Activated naive CD4-positive, alpha-beta T cell treated with anti-CD3 and anti-CD28 coated beads for 36 hours (primary cell): Measurements from ENCODE around the gene ANP32A. TPM values are rescaled to one million over a fixed set of nuclear protein-coding genes. Genes with fewer than 3 reads are reported as not detected.

Experiments used
- CTCF ChIA-PET: fragments of 350-600 bp; sonication (Branson Sonifier 250); formaldehyde crosslinking; loops from one replicate; lab custom pipeline; 2021; ENCODE audit warnings: antibody characterized with exemption; lab: Charles Lee
- DNase-seq: peaks from one replicate; pipeline ENCODE4 v3.0.0-alpha.2; 2020
- H3K27ac Mint-ChIP-seq: one replicate; pipeline ENCODE4 v1.8.0; 2021; ENCODE audit warnings: mild to moderate bottlenecking, mixed read lengths
- H3K27me3 Mint-ChIP-seq: one replicate; pipeline ENCODE4 v1.8.0; 2021; ENCODE audit warnings: low read depth, mixed read lengths
- H3K36me3 Mint-ChIP-seq: one replicate; pipeline ENCODE4 v1.8.0; 2021; ENCODE audit warnings: low read depth, mixed read lengths
- H3K4me1 Mint-ChIP-seq: one replicate; pipeline ENCODE4 v1.8.0; 2021; ENCODE audit warnings: low read depth, mixed read lengths
- H3K4me3 Mint-ChIP-seq: one replicate; pipeline ENCODE4 v1.8.0; 2021; ENCODE audit warnings: mild to moderate bottlenecking, moderate library complexity, mixed read lengths
- H3K9me3 Mint-ChIP-seq: one replicate; pipeline ENCODE4 v1.8.0; 2021; ENCODE audit warnings: mixed read lengths
- intact Hi-C: fragments of 100-400 bp; cut with micrococcal nuclease; formaldehyde crosslinking; loops from one replicate; pipeline ENCODE4 v1.15.1; 2023
- total RNA-seq, 2 experiments: library from RNA; stranded (reverse); gene quantifications; one replicate each; pipeline ENCODE4 v1.2.3, GENCODE V29; 2021

Gene ANP32A
- total RNA-seq, 2 experiments from 2014 or later = 216 to 245 TPM

GRCh38 chr15:68842958-68843357, 22.3 kb upstream of the ANP32A start:
- CTCF ChIA-PET = interaction anchor here (1.0 kb wide), 1 partner anchor 33 kb away, joined by 3 read pairs; no protein-coding TSS in a partner anchor
- H3K36me3 Mint-ChIP-seq = no peaks in the 10 kb centered on the region
- intact Hi-C loops = no loop called here
- H3K4me3 Mint-ChIP-seq = no peak overlapping the region
- DNase-seq = no peak
- H3K9me3 Mint-ChIP-seq = no peaks in the 10 kb centered on the region
- H3K27ac Mint-ChIP-seq = no peak overlapping the region
- H3K27me3 Mint-ChIP-seq = peaks cover 48% of the 10 kb centered on the region
- peaks cover 9% of the 10 kb centered on the region for H3K4me1 Mint-ChIP-seq

- H3K4me3 Mint-ChIP-seq = no peak overlapping the region
- intact Hi-C loops = no loop called here
These were observed 13.7 kb upstream of the ANP32A start for GRCh38 chr15:68834346-68834745.

GRCh38 chr15:68833700-68834331, 13.1 kb upstream of the ANP32A start:
- peak; percentile 34 for DNase-seq

More at GRCh38 chr15:68834346-68834745, 13.7 kb upstream of the ANP32A start:
- peaks cover 12% of the 10 kb centered on the region for H3K9me3 Mint-ChIP-seq
- H3K27me3 Mint-ChIP-seq = peaks cover 2% of the 10 kb centered on the region
- DNase-seq = no peak
- CTCF ChIA-PET = interaction anchor here (1.3 to 2.1 kb wide), 2 partner anchors 160 to 274 kb away, joined by 3 to 5 read pairs; no protein-coding TSS in a partner anchor
- peaks cover 19% of the 10 kb centered on the region for H3K4me1 Mint-ChIP-seq
- peaks cover 3% of the 10 kb centered on the region for H3K36me3 Mint-ChIP-seq
- peak overlapping the region; percentile 50 for H3K27ac Mint-ChIP-seq

DNA sequence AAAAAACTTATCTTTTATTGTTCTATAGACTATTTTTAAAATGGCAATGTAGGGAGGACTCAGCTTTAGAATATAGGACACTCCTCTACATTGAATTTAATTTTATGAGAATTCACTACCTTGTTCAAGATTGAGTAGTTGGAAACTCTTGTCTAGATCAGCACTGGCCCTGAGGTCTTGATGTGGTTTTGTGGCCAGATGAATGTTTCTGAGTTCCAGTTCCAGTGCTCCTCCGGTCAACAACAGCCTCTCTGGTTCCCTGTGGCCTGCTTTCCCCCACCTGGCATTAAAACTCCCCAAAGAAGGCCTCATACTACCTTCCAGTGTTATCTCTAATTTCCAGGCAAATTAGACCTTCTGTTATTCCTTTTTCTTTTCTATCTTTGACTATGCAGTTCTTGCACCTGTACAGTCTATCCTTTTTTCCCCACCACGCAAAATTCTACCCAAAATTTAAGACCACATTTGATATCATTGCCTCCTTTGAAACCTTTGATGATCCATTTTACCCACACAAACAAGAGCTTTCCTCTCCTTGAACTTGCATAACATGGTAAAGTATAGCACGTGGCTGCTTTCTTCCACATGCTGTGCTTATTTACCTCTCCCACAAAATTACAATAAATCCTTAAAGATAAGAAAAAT, 9.6 kb upstream of the ANP32A start:
- intact Hi-C loops = no loop called here
- CTCF ChIA-PET = interaction anchor here (1.7 kb wide), 1 partner anchor 50 kb away, joined by 3 read pairs; no protein-coding TSS in a partner anchor
- Mint-ChIP-seq H3K36me3 (no peaks in the 10 kb centered on the region), H3K27ac (no peak overlapping the region), H3K27me3 (no peaks in the 10 kb centered on the region), H3K9me3 (no peaks in the 10 kb centered on the region), H3K4me1 (peaks cover 22% of the 10 kb centered on the region), H3K4me3 (no peak overlapping the region)
- peak; percentile 26 for DNase-seq

More at GRCh38 chr15:68833700-68834331, 13.1 kb upstream of the ANP32A start:
- intact Hi-C loops = no loop called here
- Mint-ChIP-seq H3K4me3 (no peak overlapping the region), H3K4me1 (peaks cover 22% of the 10 kb centered on the region), H3K36me3 (peaks cover 3% of the 10 kb centered on the region), H3K27ac (no peak overlapping the region), H3K27me3 (peaks cover 1% of the 10 kb centered on the region), H3K9me3 (peaks cover 12% of the 10 kb centered on the region)
- CTCF ChIA-PET = interaction anchor here (1.3 to 2.1 kb wide), 2 partner anchors 160 to 274 kb away, joined by 3 to 5 read pairs; no protein-coding TSS in a partner anchor

DNA sequence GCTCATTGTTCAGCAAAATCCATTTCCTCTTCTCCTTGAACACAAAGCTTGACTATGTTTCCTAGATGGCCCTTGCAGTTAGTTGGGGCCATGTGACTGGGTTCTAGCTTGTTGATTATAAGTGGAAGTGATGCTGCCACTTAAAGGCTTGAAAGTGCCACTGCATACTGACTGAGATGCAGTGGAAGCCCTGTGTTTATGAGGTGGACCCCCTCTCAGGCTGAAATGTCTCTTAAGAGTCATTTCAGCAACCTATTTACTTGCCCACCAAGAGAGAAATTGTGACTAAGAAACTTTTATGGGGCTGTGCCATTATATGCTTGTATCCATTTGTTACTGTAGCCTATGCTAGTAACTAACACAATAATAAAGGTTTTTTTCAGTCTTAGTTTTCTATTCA, 8.4 kb upstream of the ANP32A start:
- CTCF ChIA-PET = interaction anchor here (0.6 to 2.7 kb wide), 17 partner anchors 13 to 531 kb away, joined by 3 to 19 read pairs (median 3); no protein-coding TSS in a partner anchor
- Mint-ChIP-seq H3K36me3 (no peaks in the 10 kb centered on the region), H3K4me1 (peaks cover 18% of the 10 kb centered on the region), H3K27me3 (no peaks in the 10 kb centered on the region), H3K9me3 (no peaks in the 10 kb centered on the region), H3K27ac (no peak overlapping the region), H3K4me3 (no peak overlapping the region)
- DNase-seq = peak; percentile 47
- intact Hi-C loops = loop anchor here (1.0 to 2.0 kb wide), 3 partner anchors 46 to 99 kb away; no protein-coding TSS in a partner anchor

GRCh38 chr15:68823561-68823960, 2.9 kb upstream of the ANP32A start:
- Mint-ChIP-seq H3K4me3 (no peak overlapping the region), H3K27ac (no peak overlapping the region), H3K4me1 (peaks cover 15% of the 10 kb centered on the region), H3K27me3 (no peaks in the 10 kb centered on the region), H3K9me3 (no peaks in the 10 kb centered on the region), H3K36me3 (peaks cover 8% of the 10 kb centered on the region)
- CTCF ChIA-PET = interaction anchor here (0.6 to 1.0 kb wide), 2 partner anchors 9 to 61 kb away, joined by 4 read pairs; no protein-coding TSS in a partner anchor
- intact Hi-C loops = no loop called here
- no peak for DNase-seq

DNA sequence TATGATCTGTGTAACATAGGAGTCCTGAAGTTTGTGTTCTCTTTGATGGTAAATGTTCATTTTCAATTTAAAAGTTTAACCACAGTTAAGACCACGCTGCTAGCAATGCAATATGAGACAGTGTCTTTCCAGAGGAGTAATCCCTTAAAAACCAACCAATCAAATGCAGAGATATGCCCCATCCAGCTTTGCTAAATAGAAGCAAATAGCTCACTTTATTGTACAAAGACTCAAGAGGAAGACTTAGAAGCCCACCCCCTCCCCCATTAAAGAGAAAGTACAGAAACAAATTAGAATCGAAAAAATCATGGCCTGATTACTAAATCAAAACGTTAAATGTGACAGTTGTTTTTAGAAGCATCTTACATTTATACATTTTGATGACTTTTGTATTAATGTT, 2.1 kb upstream of the ANP32A start:
- Mint-ChIP-seq H3K4me1 (peaks cover 15% of the 10 kb centered on the region), H3K9me3 (no peaks in the 10 kb centered on the region), H3K27me3 (no peaks in the 10 kb centered on the region), H3K27ac (no peak overlapping the region), H3K36me3 (peaks cover 8% of the 10 kb centered on the region), H3K4me3 (no peak overlapping the region)
- intact Hi-C loops = no loop called here
- CTCF ChIA-PET = no interaction called here
- no peak for DNase-seq

DNA sequence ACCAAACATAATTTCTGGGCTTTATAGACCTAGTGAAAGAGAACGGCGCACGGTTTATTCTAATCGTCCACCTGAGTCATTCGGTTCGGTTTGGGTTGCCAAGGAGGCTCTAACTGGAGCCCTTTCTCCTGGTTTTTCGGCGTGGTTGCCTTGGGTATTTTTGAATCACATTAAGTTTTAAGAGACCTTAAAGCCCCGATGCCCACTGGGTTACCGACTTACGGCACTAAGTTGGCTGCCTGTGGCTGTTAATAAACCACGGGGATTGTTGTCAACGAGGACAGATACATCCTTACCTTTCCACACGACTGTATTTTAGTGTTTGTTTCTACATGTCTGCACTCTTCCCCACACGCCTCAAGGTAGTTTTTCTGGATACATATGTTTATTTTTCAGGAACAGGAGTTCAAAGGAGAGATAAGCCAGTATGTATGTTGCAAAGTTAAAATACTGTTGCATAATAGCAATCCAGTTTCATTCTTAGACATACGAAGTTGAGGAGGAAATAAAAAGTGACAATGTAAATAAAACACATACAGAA, 1.2 kb upstream of the ANP32A start:
- CTCF ChIA-PET = no interaction called here
- H3K9me3 Mint-ChIP-seq = no peaks in the 10 kb centered on the region
- peak overlapping the region; percentile 75 for H3K27ac Mint-ChIP-seq
- peak; percentile 46 for DNase-seq
- peaks cover 12% of the 10 kb centered on the region for H3K36me3 Mint-ChIP-seq
- intact Hi-C loops = loop anchor here (2.0 kb wide), 1 partner anchor 545 kb away; the partner anchor contains the start of gene FEM1B
- H3K4me1 Mint-ChIP-seq = peaks cover 19% of the 10 kb centered on the region
- no peaks in the 10 kb centered on the region for H3K27me3 Mint-ChIP-seq
- peak overlapping the region; percentile 84 for H3K4me3 Mint-ChIP-seq

DNA sequence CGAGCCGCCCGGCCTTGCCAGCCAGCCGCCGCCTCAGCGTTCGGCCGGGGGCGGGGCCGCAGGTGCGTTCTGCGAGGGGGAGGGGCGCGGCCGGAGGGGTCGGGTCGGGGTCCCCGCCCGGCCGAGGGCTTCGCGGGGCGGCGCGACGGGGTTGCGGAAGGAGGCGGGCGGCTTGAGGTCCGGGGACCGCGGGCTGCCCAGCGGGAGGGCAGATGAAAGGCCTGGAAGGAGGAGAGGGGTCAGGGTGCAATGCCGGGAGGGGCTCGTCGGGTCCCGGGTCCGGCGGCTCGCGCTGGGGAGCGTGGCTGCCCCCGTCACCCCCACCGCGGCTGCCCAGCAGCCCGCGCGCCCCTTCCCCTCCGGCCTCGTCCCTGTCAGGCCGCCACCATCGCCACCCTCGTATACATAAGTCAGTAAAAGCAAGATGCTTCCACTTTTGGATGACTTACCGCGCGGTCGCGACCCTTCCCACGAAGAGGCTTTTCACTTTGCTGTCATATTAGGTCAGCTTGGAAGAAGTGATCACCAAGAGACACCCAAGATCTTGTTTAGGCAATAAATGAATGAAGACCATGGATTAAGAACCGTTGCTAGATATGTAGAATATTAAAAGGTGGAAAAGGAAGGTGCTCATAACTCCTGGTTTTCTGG, 620 bp upstream of the ANP32A start:
- H3K36me3 Mint-ChIP-seq = peaks cover 12% of the 10 kb centered on the region
- no peaks in the 10 kb centered on the region for H3K9me3 Mint-ChIP-seq
- CTCF ChIA-PET = no interaction called here
- peak overlapping the region; percentile 84 for H3K4me3 Mint-ChIP-seq
- intact Hi-C loops = loop anchor here (2.0 kb wide), 1 partner anchor 545 kb away; the partner anchor contains the start of gene FEM1B
- H3K27ac Mint-ChIP-seq = peak overlapping the region; percentile 75
- no peaks in the 10 kb centered on the region for H3K27me3 Mint-ChIP-seq
- peaks cover 23% of the 10 kb centered on the region for H3K4me1 Mint-ChIP-seq
- DNase-seq = peak; percentile 24

- H3K4me1 Mint-ChIP-seq = peaks cover 38% of the 10 kb centered on the region
- no peaks in the 10 kb centered on the region for H3K9me3 Mint-ChIP-seq
- H3K4me3 Mint-ChIP-seq = peak overlapping the region; percentile 84
- CTCF ChIA-PET = interaction anchor here (1.1 to 1.2 kb wide), 2 partner anchors 26 to 34 kb away, joined by 3 to 4 read pairs; no protein-coding TSS in a partner anchor
- peak; percentile 45 for DNase-seq
- peak overlapping the region; percentile 94 for H3K27ac Mint-ChIP-seq
- H3K36me3 Mint-ChIP-seq = peaks cover 20% of the 10 kb centered on the region
- no peaks in the 10 kb centered on the region for H3K27me3 Mint-ChIP-seq
- intact Hi-C loops = loop anchor here (2.0 to 5.0 kb wide), 5 partner anchors 501 to 1278 kb away; partner anchors contain the start of genes FEM1B, PIAS1, RPLP1 and TLE3
These were observed 1.0 kb downstream of the ANP32A start for GRCh38 chr15:68819495-68820294.
